Measurements from ENCODE around the gene SERGEF. TPM values are rescaled to one million over a fixed set of nuclear protein-coding genes. Genes with fewer than 3 reads are reported as not detected.

The SERGEF gene
- total and polyA plus RNA-seq, 2 of the 4 experiments (the other 2 are of a cell fraction): 12.2 to 18.1 TPM

- no peak overlapping the region for H4K5ac ChIP-seq (ENCODE audit: low read depth, low read length)
- H2AK9ac ChIP-seq (replicated peaks; ENCODE audit: low read depth, low read length, poor library complexity): no peak overlapping the region
- H2BK120ac ChIP-seq (ENCODE audit: low read depth, low read length): no peak overlapping the region
- peaks cover 3% of the 10 kb centered on the region; the same call in 1 of the 2 replicates for H4K20me1 ChIP-seq (ENCODE audit: insufficient read depth, low read length)
- H2AK5ac ChIP-seq (ENCODE audit: low read depth, low read length): no peak overlapping the region
- no peaks in the 10 kb centered on the region for H3K36me3 ChIP-seq (ENCODE audit: control insufficient read depth, insufficient read depth, low read length)
- ChIA-PET POLR2A (ENCODE audit: unreplicated experiment) (no interaction called here), CTCF (no interaction called here)
- H2BK15ac ChIP-seq (ENCODE audit: low read depth, low read length): no peak overlapping the region
- H3K9me1 ChIP-seq (ENCODE audit: insufficient read depth, low read length): peaks cover 4% of the 10 kb centered on the region; the same call in 1 of the 2 replicates
- H3K27ac ChIP-seq (ENCODE audit: insufficient read depth, low read length): no peak overlapping the region
- in situ Hi-C loops (cut with MboI; ENCODE audit: low sequenced_read_pairs) (no loop called here), dilution Hi-C loops (cut with HindIII; ENCODE audit: low sequenced_read_pairs, unreplicated experiment) (no loop called here), intact Hi-C loops (cut with micrococcal nuclease) (no loop called here)
- H3K4me2 ChIP-seq (ENCODE audit: low read depth, low read length): no peak overlapping the region
- no CpG with 5 or more reads among the region's 3 CpGs for WGBS, 2 experiments (ENCODE audit: extremely low coverage in 2 of 2, insufficient read length in 1 of 2)
- H3K23ac ChIP-seq (ENCODE audit: low read depth, low read length): no peak overlapping the region
- H4K91ac ChIP-seq (ENCODE audit: insufficient read depth, low read depth, low read length): no peak overlapping the region
- no peak overlapping the region for H3K14ac ChIP-seq (replicated peaks; ENCODE audit: low read depth, low read length)
- no peaks in the 10 kb centered on the region for H3K9me3 ChIP-seq (ENCODE audit: control insufficient read depth, insufficient read depth, low read length)
- H3K4me1 ChIP-seq (ENCODE audit: control insufficient read depth, insufficient read depth, low read length): peaks cover 6% of the 10 kb centered on the region
- BruUV-seq (replicated peaks): no TSS peak
- TF ChIP-seq CEBPB (IDR thresholded peaks at IDR 0.05; ENCODE audit: low read depth, low read length): no peak
- no peak for TF ChIP-seq RAD21 (IDR thresholded peaks at IDR 0.05; ENCODE audit: low read length)
- no peak for TF ChIP-seq FOS (IDR thresholded peaks at IDR 0.05; ENCODE audit: low read depth, low read length)
- TF ChIP-seq RFX5 (IDR thresholded peaks at IDR 0.05; ENCODE audit: low read depth, low read length): no peak
- no peak for TF ChIP-seq SMC3 (IDR thresholded peaks at IDR 0.05; ENCODE audit: low read depth, low read length)
- TF ChIP-seq NFE2L2 (IDR thresholded peaks at IDR 0.05; ENCODE audit: low read depth, low read length): no peak
- TF ChIP-seq CHD1 (IDR thresholded peaks at IDR 0.05; ENCODE audit: low read depth, low read length): no peak
- TF ChIP-seq CTCF (conservative IDR thresholded peaks at IDR 0.05; ENCODE audit: low read depth, low read length): no peak
- no peak for TF ChIP-seq MAFK (IDR thresholded peaks at IDR 0.05; ENCODE audit: low read depth, low read length)
- no peak for TF ChIP-seq RCOR1 (IDR thresholded peaks at IDR 0.05; ENCODE audit: insufficient replicate concordance, low read length)
- TF ChIP-seq MAZ (IDR thresholded peaks at IDR 0.05; ENCODE audit: borderline replicate concordance, low read depth, low read length): no peak
- TF ChIP-seq POLR2A (IDR thresholded peaks at IDR 0.05; ENCODE audit: low read depth, low read length): no peak
- TF ChIP-seq MXI1 (IDR thresholded peaks at IDR 0.05; ENCODE audit: borderline replicate concordance, low read depth, low read length): no peak
- TF ChIP-seq USF2 (IDR thresholded peaks at IDR 0.05; ENCODE audit: low read depth, low read length): no peak
- TF ChIP-seq BHLHE40 (IDR thresholded peaks at IDR 0.05; ENCODE audit: low read depth, low read length): no peak
- no peak for TF ChIP-seq ELK1 (IDR thresholded peaks at IDR 0.05; ENCODE audit: borderline replicate concordance, low read depth, low read length)
- no peak overlapping the region for H2AFZ ChIP-seq (replicated peaks; ENCODE audit: low read length, poor library complexity)
- no peak overlapping the region for H3K9ac ChIP-seq (ENCODE audit: low read depth, low read length)
- H3K56ac ChIP-seq (ENCODE audit: extremely low read depth, insufficient read depth, low read length): no peak overlapping the region
- no peak overlapping the region for H3K18ac ChIP-seq (ENCODE audit: low read depth, low read length)
- ATAC-seq (ENCODE audit: low read depth) (no peak), DNase-seq (no peak)
- H3K4ac ChIP-seq (ENCODE audit: low read depth, low read length): no peak overlapping the region
- H3K27me3 ChIP-seq (ENCODE audit: control insufficient read depth, insufficient read depth, low read length): no peaks in the 10 kb centered on the region
- no peaks in the 10 kb centered on the region for H3K79me1 ChIP-seq (ENCODE audit: low read depth in 1 of 2, low read length in 2 of 2)
- no peak overlapping the region for H2BK20ac ChIP-seq (ENCODE audit: low read depth, low read length)
- no peak overlapping the region for H2BK5ac ChIP-seq (ENCODE audit: low read depth, low read length, poor library complexity, severe bottlenecking)
- no peak overlapping the region for H3K4me3 ChIP-seq (ENCODE audit: insufficient read depth, low read depth, low read length)
- H4K8ac ChIP-seq (ENCODE audit: low read depth in 2 of 2, low read length in 2 of 2): no peak overlapping the region
Observed at GRCh38 chr11:17831883-17832282, 181.0 kb downstream of the SERGEF start.

All from IMR-90 (cell line).